GM21360 (cell line): ENCODE measurements around the gene ARRDC5.
"Not testable (repeated sequence)": the region's sequence is repeated elsewhere in the genome, so short reads cannot be mapped to it uniquely, and the experiment has no call there.

Source experiments
- ATAC-seq: cut with Tn5 transposase; IDR thresholded peaks from one replicate; pipeline ENCODE4 v1.9.1; 2021; ENCODE audit warnings: mild to moderate bottlenecking, moderate library complexity; ENCODE audit not compliant: unreplicated experiment

The ARRDC5 gene

DNA sequence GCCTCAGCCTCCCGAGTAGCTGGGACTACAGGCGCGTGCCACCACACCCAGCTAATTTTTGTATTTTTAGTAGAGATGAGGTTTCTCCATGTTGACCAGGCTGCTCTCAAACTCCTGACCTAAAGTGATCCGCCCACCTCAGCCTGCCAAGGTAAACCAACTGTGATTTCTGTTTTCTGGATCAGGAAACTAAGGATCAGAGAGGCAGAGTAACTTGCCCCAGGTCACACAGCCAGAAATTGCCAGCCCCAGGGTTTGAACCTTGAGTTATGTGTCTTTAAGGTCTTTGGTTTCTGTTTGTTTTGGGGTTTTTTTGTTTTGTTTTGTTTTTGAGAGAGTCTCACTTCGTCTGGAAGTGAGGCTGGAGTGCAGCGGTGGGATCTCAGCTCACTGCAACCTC lies 31.0 kb downstream of the ARRDC5 start:
- ATAC-seq: no peak

DNA sequence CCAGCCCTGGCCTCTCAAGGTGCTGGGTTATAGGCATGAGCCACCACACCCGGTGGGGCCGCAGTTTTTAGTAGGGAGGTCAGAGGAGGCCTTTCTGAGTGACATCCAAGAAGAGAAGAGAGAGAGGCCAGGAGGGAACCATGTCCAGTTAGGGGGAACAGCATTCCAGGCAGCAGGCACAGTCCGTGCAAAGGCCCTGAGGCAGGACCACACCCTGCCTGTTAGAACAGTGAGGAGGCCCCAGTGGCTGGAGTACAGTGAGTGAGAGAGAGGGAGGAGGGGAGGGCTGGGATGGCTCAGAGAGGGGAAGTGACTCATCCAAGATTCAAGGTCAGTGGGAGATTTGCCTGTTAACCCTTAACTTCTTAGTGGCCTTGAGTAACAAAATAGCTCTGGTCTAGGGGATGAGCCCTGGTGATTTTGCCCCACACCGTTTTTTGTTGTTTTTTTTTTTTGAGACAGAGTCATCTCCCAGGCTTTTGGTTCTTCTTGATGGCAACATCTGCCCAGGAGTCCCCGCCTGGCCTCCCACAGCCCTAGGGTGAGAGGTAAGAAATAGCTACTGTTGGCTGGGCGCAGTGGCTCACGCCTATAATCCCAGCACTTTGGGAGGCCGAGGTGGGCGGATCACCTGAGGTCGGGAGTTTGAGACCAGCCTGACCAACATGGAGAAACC lies 32.5 kb downstream of the ARRDC5 start:
- ATAC-seq: no peak

DNA sequence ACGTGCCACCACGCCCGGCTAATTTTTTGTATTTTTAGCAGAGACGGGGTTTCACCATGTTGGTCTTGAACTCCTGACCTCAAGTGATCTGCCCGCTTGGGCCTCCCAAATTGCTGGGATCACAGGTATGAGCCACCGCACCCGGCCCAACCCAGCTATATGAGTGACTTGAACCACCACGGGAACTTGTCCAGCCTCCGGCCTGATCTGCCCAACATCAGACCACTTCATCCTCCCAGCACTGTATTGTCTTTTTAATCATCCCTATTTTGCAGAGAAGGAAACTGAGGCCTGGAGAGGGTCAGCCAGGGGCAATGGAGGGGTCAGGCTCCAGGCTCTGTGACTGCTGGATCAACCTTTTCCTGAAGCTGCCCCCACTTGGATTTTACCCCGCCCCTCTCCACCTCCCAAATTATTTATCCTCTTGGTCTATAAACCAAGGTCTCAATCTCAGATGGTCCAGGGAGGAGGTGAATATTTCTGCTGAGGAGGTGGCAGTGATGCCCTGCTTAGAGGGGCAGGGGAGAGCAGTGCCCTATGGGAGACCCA lies 34.3 kb downstream of the ARRDC5 start:
- ATAC-seq: no peak

DNA sequence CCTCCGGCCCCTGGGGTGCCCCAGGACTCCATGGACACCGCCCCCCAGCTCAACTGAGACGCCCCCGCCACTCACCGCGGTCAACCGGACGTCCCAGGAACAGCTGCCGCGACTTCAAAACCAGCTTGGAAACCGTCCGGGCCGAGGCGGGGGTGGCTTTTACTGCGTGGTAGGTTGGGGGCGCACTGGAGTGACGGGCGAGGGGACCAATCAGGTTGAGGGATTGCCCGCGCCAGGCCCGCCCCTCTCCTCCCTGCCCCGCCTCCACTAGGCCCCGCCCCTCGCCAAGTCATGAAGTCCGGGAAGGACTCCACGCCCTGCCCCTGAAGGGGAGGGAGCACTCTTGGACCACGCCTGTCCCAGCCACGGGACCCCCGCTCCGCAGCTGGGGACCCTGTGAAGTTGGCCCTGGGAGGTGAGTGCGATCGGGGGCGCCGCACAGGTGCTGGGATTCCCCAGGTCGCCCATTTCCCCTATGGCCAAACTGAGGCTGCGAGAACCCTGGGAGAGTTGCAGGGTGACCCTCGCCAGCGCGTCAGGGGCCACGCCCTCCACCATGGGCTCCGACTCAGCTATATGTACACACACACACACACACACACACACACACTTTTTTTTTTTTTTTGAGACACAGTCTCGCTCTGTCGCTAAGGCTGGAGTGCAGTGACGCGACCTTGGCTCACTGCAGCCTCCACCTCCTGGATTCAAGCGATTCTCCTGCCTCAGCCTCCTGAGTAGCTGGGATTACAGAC lies 35.0 kb downstream of the ARRDC5 start, which contains the start of gene PLIN3:
PLIN3 (minus strand) TSS at position 134 of the 752 bp plus-strand sequence. CDS start 6,273 bp downstream, outside the sequence.
- ATAC-seq: peak; percentile 64

DNA sequence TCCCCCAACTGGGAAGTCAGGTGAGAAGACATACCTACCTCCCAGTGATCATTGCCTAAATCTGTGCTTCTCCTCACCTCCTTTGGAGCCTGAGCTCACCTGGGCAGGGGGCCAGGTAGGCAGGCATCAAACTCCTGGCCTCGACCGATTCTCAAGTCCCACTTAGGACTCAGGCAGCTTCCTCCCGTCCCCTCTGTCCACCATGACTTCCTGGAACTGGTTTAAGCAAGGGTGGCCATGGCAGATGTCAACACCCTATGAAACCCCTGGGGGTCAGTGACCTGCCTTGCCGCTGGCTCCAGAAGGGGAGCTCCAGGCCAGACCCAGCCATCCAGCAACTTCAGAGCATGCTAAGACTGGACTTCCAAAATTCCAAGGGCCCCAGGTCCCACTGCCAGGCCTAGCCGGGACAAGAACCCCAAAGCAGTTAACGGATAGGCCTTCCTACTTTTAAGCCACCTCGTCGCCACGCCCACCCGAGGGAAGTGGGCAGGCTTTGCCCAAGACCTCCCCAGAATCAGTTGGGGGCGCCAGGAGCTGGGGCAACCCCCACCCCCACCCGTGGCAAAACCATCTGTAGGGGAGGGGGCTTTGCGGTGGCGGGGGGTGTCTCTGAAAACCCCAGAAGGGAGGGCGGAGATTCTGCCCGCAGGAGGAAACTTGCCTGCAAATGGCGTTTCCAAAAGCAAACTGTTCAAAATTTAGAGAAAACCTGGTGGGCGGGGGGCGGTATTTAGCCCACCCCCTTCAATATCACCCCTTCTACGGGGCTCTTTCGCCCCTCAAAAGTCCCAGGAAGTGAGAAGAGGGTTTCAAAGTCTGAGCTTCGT lies 35.9 kb downstream of the ARRDC5 start:
- ATAC-seq: no peak

DNA sequence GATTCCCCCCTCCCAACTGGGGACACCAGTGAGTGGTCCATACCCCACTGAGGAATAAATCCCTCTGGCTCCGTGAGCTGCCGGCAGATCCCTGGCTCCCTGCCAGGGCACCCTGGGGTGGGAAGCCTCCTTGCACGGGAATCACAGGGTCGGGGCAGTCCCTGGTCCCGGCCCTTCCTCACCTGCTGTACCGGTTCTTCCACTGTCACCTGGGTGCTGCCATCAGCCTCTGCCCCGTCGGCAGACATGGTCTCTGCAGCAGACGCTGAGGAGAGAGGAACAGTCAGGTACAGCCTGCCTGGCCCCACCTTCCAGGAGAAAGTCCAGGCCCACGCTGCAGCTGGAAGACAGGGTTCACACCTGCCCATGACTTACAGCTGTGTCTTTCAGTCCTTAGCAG lies 41.5 kb downstream of the ARRDC5 start:
- ATAC-seq: no peak

DNA sequence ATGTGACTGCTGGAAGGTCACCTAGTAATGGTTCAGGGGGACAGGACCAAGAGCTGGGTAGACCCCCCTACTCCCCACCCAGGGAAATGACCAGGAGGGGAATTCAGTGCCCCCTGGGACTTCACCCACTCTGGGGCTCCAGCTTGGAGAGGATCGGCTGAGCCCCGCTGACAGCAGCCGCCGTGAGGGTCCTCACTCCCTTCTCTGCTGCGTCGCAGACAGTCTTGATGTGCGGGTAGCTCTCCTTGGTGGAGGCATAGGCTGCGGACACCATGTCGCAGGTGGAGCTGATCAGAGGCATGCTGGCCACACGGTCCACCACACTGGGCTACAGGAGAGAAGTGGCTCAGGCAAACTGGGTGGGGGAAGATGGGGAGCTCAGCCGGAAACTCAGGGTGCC lies 43.0 kb downstream of the ARRDC5 start:
- ATAC-seq: no peak

DNA sequence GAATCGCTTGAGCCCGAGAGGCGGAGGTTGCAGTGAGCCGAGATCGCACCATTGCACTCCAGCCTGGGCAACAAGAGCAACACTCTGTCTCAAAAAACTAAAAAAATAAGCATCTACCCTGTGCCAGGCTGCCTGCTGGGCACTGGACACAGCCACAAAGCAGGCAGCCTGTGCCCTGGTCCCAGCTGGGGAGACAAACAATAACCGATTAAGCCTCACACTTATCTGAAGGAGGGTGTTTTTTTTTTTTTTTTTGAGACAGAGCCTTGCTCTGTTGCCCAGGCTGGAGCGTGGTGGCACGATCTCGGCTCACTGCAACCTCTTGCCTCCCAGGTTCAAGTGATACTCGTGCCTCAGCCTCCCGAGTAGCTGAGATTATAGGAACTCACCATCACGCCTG lies 46.2 kb downstream of the ARRDC5 start:
- not testable (repeated sequence) for ATAC-seq

DNA sequence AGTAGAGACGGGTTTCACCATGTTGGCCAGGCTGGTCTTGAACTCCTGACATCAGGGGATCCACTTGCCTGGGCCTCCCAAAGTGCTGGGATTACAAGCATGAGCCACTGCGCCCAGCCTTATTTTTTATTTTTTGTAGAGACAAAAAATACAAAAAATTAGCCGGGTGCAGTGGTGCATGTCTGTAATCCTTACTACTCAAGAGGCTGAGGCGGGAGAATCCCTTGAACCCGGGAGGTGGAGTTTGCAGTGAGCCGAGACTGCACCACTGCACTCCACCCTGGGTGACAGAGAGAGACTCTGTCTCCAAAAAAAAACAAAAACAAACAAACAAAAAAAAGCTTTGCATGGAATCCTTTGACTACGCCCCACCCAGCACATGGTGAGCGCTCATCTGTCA lies 49.2 kb downstream of the ARRDC5 start:
- not testable (repeated sequence) for ATAC-seq

DNA sequence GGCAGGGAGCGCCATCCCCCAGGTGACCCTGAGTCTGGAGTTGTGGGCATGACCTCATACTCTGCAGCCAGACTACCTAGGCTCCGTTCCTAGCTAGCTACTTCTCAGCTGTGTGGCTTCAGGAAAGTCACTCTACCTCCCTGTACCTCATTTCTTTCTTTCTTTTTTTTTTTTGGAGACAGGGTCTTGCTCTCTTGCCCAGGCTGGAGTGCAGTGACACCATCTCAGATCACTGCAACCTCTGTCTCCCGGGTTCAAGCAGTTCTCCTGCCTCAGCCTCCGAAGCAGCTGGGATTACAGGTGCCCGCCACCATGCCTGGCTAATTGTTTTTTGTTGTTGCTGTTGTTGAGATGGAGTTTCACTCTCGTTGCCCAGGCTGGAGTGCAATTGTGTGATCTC lies 50.2 kb downstream of the ARRDC5 start:
- no peak for ATAC-seq

DNA sequence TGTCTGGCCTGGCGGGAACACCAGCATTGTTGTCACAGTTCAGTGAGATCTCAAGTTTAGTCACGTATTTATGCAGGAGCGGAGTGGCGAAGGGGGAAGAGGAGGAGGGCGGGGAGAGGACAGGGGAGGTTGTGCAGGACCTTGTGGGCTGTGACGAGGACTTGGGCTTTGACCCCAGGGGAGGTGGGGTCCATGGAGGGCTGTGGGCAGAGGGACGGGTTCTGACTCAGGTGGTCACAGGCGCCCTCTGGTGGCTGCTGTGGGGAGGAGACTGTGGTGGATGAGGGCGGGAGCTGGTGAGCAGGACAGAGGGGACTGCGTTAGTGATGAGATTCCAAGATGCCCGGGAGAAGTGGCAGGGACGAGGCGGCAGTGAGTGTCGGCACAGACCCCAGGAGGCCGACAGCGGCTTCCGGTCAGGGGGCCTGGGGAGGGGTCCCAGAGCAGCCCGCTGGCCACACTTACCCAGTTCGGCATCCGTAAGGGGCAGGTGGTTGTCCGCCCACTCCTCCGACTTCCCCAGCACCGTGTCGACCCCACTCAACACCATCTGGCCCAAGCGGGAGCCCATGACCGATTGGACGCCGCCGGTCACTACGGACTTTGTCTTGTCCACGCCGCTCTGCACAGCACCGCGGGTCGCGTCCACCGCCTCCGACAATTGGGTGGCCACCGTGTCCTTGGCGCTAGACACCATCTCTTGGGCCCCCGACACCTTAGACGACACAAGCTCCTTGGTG lies 51.0 kb downstream of the ARRDC5 start:
- no peak for ATAC-seq

DNA sequence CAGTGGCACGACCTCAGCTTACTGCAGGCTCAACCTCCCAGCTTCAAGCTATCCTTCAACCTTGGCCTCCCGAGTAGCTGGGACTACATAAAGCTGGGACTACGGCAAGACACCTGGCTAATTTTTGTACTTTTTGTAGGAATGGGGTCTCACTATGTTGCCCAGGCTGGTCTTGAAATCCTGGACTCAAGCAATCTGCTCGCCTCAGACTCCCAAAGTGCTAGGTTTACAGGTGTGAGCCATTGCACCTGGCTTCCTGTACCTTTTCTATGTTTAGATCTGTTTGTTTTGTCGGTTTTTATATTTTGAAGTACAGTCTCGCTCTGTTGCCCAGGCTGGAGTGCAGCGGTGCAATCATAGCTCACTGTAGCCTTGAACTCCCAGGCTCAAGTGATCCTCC lies 53.7 kb downstream of the ARRDC5 start:
- ATAC-seq: no peak

DNA sequence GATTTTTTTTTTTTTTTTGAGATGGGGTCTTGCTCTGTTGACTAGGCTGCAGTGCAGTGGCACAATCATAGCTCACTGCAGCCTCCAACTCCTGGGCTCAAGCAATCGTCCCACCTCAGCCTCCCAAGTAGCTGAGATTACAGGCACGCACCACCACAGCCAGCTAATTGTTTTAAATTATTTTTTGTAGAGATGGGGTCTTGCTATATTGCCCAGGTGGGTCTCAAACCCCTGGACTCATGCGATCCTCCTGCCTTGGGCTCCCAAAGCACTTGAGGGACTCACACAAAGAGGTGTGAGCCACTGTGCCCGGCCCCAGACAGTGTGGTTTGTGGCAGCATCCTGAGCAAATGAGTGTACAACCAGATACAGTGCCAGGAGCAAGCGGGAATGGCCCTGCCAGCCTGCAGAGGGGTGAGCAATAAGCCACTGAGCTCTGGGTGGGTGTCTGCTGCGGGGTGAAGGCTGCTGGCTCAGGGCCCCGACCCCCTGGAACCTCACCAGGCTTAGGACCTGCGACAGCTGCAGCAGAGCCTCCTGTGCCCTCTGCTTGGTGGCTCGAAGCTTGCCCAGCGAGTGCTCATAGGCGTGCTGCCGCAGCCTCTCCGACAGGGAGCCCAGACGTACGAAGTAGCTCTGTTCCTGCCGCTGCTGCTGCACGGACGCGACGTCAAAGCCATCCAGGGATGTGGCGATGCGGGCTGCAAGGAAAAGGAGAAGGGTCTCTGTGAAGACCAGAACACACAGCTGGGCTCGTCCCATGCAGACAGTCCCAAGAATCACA lies 55.3 kb downstream of the ARRDC5 start:
- no peak for ATAC-seq

DNA sequence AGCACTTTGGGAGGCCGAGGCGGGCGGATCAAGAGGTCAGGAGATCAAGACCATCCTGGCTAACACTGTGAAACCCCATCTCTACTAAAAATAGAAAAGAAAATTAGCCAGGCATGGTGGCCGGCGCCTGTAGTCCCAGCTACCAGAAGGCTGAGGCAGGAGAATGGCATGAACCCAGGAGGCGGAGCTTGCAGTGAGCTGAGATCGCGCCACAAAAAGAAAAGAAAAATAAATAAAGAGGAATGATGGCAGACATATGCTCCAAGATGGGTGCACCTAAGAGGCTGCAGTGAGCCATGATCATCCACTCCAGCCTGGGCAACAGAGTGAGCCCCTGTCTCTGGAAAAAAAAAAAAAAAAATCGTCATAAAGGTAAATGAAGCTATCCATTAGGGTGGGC lies 56.7 kb downstream of the ARRDC5 start:
- ATAC-seq: not testable (repeated sequence)

DNA sequence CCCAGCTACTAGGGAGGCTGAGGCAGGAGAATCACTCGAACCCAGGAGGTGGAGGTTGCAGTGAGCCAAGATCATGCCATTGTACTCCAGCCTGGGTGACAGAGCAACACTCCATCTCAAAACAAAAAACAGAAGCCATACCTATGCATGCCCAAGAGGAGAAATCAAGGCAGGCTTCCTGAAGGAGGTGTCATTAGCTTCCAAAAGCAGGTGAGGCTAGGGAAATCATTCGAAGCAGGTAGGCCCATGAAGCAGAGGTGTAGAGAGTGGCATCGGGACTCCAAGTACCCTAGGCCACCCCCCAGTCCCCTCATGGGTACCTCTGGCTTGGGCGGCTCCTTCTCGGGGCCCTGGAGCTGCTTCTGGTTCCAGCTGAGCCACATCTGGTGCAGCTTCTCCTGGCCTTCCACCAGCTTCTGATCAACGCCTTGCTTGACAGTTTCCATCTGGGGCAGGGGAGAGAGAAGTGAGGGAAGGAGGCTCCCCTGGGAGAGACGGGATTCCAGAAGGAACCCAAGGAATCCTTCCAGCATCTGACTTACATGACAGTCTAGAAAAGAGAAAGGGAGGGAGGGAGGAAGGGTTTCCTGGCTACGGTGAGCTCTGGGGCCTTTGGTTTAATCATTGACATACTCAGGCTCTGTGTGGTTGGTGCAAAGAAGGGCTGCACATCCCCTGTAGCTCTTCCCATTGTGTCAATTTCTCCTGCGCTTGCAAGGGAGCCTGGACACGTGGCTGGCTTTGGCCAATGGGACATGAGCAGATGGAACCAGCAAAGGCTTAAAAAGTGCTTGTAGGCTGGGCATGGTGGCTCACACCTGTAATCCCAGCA lies 58.1 kb downstream of the ARRDC5 start:
- ATAC-seq: no peak

DNA sequence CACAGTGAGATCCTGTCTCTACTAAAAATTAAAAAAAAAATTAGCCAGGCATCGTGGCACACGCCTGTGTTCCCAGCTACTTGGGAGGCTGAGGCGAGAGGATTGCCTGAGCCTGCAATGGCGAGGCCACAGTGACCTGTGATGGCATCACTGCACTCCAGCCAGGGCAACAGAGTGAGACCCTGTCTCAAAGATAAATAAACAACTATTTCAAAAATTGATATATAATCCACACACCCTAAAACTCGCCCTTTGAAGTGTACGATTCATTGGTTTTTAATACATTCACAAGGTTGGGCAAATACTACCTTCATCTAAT lies 59.1 kb downstream of the ARRDC5 start:
- ATAC-seq: no peak
